MG63 (cell line): ENCODE measurements around the gene IL1RL1. TPM values are rescaled to one million over a fixed set of nuclear protein-coding genes. Genes with fewer than 3 reads are reported as not detected.

Source experiments
- DNase-seq: peaks from one replicate; pipeline ENCODE4 v3.0.0-alpha.2; 2020
- H3K27me3 ChIP-seq: fragments of 250-450 bp; sonication (Bioruptor Pico); 2 replicates; pipeline ENCODE4 v1.5.1; 2020; ENCODE audit warnings: mild to moderate bottlenecking, moderate library complexity
- H3K36me3 ChIP-seq: fragments of 250-450 bp; sonication (Bioruptor Pico); 2 replicates; pipeline ENCODE4 v1.5.1; 2020; ENCODE audit warnings: mild to moderate bottlenecking, moderate library complexity
- H3K4me3 ChIP-seq: fragments of 250-450 bp; sonication (Bioruptor Pico); 2 replicates; pipeline ENCODE4 v1.5.1; 2020; ENCODE audit warnings: mild to moderate bottlenecking, moderate library complexity
- H3K9me3 ChIP-seq: fragments of 250-450 bp; sonication (Bioruptor Pico); 2 replicates; pipeline ENCODE4 v1.5.1; 2020; ENCODE audit warnings: mild to moderate bottlenecking, moderate library complexity
- total RNA-seq: library from RNA; depleted of rRNA; stranded (reverse); fragments of >200 nt; shearing (Covaris generic); gene quantifications from 2 replicates; pipeline ENCODE4 v1.2.3, GENCODE V29; 2014; ENCODE audit warnings: low replicate concordance

Gene IL1RL1
- total RNA-seq, 1 experiment from 2014 or later: not detected

- Histone ChIP-seq H3K36me3 (no peaks in the 10 kb centered on the region), H3K27me3 (peaks cover 3% of the 10 kb centered on the region; the same call in 1 of the 2 replicates), H3K4me3 (no peak overlapping the region), H3K9me3 (no peaks in the 10 kb centered on the region)
- DNase-seq: no peak
Measured at GRCh38 chr2:102285368-102285767, 26.0 kb upstream of the IL1RL1 start.

DNA sequence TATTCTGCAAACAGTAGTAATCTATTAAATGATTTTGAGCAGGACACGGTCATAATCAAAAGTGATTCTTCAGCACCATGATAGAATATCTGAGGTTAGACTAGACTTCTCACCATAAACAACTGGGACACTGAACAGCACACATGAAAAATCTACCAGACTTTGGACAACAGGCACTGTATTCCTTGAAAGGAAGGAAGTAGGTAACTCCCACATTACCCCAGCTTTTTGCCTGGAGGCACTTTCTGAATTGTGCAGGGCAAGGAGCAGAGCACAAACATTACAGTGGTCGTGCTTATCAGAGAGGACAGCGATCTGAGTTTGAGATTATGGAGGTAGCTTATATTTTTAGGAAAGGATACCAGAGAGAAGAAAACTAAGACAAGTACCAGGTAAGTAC is 25.3 kb upstream of the IL1RL1 start:
- Histone ChIP-seq H3K4me3 (no peak overlapping the region), H3K27me3 (peaks cover 3% of the 10 kb centered on the region; the same call in 1 of the 2 replicates), H3K9me3 (no peaks in the 10 kb centered on the region), H3K36me3 (no peaks in the 10 kb centered on the region)
- no peak for DNase-seq

DNA sequence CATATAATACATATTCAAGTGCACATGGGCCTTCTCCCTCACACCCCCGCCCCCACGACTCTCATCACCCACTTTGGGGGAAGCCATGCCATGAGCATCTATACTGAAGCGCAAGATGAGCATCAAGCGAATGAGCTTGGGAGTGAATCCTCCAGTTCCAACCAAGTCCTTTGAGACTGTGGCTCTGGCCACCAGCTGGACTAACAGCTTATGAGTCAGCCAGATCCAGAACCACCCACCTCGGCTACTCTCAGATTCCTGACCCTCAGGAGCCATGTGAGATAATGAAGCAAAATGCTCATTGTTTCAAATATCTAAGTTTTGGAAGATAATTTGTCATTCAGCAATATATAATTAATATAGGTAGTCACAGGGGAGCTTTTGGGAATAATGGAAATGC is 22.2 kb upstream of the IL1RL1 start:
- no peak for DNase-seq
- H3K36me3 ChIP-seq: no peaks in the 10 kb centered on the region
- H3K9me3 ChIP-seq: no peaks in the 10 kb centered on the region
- no peak overlapping the region for H3K4me3 ChIP-seq
- peaks cover 3% of the 10 kb centered on the region; the same call in 1 of the 2 replicates for H3K27me3 ChIP-seq

- DNase-seq: no peak
- H3K4me3 ChIP-seq: no peak overlapping the region
- peaks cover 3% of the 10 kb centered on the region; the same call in 1 of the 2 replicates for H3K27me3 ChIP-seq
- H3K9me3 ChIP-seq: peaks cover 3% of the 10 kb centered on the region; the same call in 1 of the 2 replicates
- no peaks in the 10 kb centered on the region for H3K36me3 ChIP-seq
Measured at GRCh38 chr2:102290594-102290993, 20.8 kb upstream of the IL1RL1 start.

DNA sequence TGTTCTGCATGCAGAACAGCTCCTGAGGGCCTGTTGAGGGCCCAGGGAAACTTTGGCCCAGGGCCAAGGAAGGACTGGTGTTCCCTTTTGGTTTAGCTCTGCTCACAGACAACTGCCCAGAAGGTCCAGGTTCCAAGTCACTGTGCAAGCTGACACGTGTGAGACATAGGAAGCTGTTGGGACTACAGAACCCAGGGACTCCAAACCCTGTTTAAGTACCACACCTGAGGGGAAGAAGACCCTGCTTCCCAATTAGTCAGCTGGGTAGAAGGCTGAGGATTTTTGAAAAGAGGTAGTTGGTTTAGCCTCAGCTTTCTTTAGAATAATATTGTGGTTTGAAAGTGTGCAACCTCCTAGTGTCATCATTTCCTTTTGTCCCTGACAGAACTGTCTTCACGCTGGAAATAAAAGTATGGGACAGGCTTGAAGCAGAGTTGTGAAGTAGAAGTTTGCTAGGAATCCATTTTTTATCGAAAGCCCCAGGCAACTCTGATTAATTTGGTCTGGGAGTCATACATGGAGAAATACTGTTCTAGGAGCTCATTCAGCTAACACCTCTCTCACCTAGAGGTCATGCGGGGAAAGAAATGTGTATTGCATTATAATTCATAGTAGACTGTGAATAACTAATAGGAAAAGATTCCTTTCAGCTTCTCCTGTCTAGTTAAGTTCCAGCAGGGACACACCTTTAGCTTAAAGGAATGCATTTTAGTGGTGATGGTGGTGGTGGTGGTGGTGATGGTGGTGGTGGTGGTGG is 19.9 kb upstream of the IL1RL1 start:
- DNase-seq: no peak
- Histone ChIP-seq H3K9me3 (peaks cover 3% of the 10 kb centered on the region; the same call in 1 of the 2 replicates), H3K4me3 (no peak overlapping the region), H3K36me3 (no peaks in the 10 kb centered on the region), H3K27me3 (peaks cover 3% of the 10 kb centered on the region; the same call in 1 of the 2 replicates)

GRCh38 chr2:102294802-102295489 is 16.4 kb upstream of the IL1RL1 start:
- Histone ChIP-seq H3K36me3 (no peaks in the 10 kb centered on the region), H3K9me3 (peaks cover 3% of the 10 kb centered on the region; the same call in 1 of the 2 replicates), H3K4me3 (no peak overlapping the region), H3K27me3 (no peaks in the 10 kb centered on the region)
- no peak for DNase-seq

GRCh38 chr2:102295566-102295965 is 15.8 kb upstream of the IL1RL1 start:
- H3K4me3 ChIP-seq: no peak overlapping the region
- H3K27me3 ChIP-seq: 0 out of 2 replicates have a peak, but pooled peaks cover 2% of the 10 kb centered on the region
- H3K9me3 ChIP-seq: peaks cover 3% of the 10 kb centered on the region; the same call in 1 of the 2 replicates

GRCh38 chr2:102296449-102296848 is 14.9 kb upstream of the IL1RL1 start:
- Histone ChIP-seq H3K27me3 (0 out of 2 replicates have a peak, but pooled peaks cover 2% of the 10 kb centered on the region), H3K4me3 (no peak overlapping the region), H3K9me3 (peaks cover 3% of the 10 kb centered on the region; the same call in 1 of the 2 replicates), H3K36me3 (no peaks in the 10 kb centered on the region)
- no peak for DNase-seq

More at GRCh38 chr2:102295566-102295965, 15.8 kb upstream of the IL1RL1 start:
- no peak for DNase-seq
- no peaks in the 10 kb centered on the region for H3K36me3 ChIP-seq

DNA sequence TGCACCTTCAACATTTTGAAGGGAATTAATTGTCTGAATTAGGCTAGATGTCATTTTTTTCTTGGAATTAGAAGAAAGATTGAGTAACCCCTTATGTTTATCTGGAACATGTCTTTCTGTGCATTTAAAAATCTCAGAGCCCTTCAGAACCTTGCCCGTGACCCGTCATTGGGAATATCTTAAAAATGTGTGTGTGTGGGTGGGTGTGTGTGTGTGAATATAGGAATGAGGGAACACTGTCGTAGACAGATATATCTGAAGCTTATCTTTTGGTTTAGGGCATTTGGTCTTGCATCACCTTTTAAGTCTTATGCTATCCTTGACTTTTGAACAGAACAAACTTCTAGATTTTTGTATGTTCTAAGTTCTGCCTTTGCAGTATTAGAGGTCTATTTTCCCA is 13.5 kb upstream of the IL1RL1 start:
- Histone ChIP-seq H3K27me3 (0 out of 2 replicates have a peak, but pooled peaks cover 2% of the 10 kb centered on the region), H3K9me3 (peaks cover 3% of the 10 kb centered on the region; the same call in 1 of the 2 replicates), H3K4me3 (no peak overlapping the region), H3K36me3 (no peaks in the 10 kb centered on the region)
- no peak for DNase-seq

DNA sequence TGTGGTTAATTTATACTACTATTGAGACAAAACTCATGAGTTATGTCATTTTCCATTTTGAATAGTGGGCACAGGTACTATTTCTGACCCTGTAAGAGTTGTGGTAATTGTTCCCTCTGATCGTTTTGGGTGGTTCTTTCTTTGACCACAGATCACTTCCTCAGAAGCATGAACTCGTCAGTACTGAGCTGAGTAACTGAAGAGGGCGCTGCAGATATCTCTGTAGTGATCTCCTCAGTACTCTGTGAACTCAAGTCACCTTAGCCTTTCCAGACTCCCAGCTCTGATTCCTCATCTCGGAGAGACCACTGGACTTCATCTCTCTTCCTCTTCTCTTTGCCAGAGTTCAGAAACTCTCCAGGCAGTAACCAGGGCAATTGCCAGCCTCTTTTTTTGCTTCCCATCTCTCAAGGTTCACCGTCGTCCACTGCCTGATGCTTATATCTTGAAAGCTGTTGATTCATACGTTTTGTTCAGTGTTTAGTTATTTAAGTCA is 9.4 kb upstream of the IL1RL1 start:
- Histone ChIP-seq H3K4me3 (no peak overlapping the region), H3K27me3 (0 out of 2 replicates have a peak, but pooled peaks cover 4% of the 10 kb centered on the region), H3K9me3 (no peaks in the 10 kb centered on the region), H3K36me3 (no peaks in the 10 kb centered on the region)
- DNase-seq: no peak

DNA sequence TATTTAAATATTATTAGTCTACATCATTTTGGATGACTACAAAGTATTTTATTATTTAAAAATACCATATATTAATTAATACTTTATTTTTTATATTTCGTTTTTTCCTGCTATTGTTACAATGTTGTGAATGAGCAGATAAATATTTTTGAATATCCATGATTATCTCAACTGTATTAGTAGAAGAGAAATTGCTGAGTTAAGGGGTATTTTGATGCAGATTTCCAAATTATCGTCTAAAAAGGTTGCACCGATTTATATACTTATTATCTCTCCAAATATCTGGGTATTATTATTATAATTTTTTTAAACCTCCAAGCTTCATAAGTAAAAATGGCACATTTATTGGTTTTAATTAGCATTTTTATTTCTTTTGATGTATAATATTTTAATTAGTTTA is 8.9 kb upstream of the IL1RL1 start:
- no peak overlapping the region for H3K4me3 ChIP-seq
- H3K27me3 ChIP-seq: 0 out of 2 replicates have a peak, but pooled peaks cover 4% of the 10 kb centered on the region
- no peak for DNase-seq
- no peaks in the 10 kb centered on the region for H3K36me3 ChIP-seq
- H3K9me3 ChIP-seq: no peaks in the 10 kb centered on the region

GRCh38 chr2:102303589-102303988 is 7.8 kb upstream of the IL1RL1 start:
- H3K27me3 ChIP-seq: 0 out of 2 replicates have a peak, but pooled peaks cover 4% of the 10 kb centered on the region

DNA sequence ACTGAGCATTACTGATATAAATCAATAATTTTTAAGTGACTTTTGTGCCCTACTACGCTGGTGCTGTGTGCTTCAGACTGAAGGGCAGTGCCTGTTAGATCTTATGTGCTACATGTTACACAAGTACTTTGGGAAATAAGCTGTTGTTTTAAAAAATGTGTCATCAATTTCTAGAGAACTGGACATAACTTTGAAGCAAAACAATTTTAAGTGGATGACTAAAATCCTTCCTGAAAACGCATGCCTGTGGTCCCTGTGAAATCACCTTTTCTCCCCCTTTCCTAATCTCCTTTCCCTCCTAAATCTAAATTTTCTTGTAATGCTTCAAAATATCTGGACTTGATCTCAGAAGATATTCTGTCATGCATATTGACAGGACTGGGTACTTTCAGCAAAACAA is 7.1 kb upstream of the IL1RL1 start:
- no peak overlapping the region for H3K4me3 ChIP-seq
- H3K36me3 ChIP-seq: no peaks in the 10 kb centered on the region
- H3K9me3 ChIP-seq: no peaks in the 10 kb centered on the region
- 0 out of 2 replicates have a peak, but pooled peaks cover 4% of the 10 kb centered on the region for H3K27me3 ChIP-seq
- DNase-seq: no peak

More at GRCh38 chr2:102303589-102303988, 7.8 kb upstream of the IL1RL1 start:
- Histone ChIP-seq H3K36me3 (no peaks in the 10 kb centered on the region), H3K4me3 (no peak overlapping the region), H3K9me3 (no peaks in the 10 kb centered on the region)
- no peak for DNase-seq

- Histone ChIP-seq H3K27me3 (0 out of 2 replicates have a peak, but pooled peaks cover 4% of the 10 kb centered on the region), H3K9me3 (no peaks in the 10 kb centered on the region), H3K4me3 (no peak overlapping the region), H3K36me3 (no peaks in the 10 kb centered on the region)
- no peak for DNase-seq
Measured at GRCh38 chr2:102304711-102305611, 6.4 kb upstream of the IL1RL1 start.

DNA sequence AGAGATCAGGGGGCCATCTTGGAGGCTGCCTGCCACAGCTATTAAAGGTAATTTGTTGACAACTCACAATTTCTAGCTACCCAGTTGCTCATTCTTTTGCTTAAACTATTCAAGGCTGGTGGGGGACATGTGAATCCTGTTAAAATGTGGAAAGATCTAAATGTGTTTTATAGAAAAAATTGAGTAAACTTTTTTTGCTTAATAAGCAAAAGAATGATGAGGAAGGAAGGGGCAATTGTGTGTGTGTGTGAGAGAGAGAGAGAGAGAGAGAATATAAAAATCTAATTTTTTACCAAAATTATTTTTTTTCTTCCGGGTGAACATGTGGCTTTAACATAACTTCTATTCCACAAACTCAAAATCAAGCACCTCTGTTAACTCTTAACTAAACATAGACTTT is 5.2 kb upstream of the IL1RL1 start:
- DNase-seq: no peak
- Histone ChIP-seq H3K27me3 (0 out of 2 replicates have a peak, but pooled peaks cover 2% of the 10 kb centered on the region), H3K9me3 (no peaks in the 10 kb centered on the region), H3K4me3 (no peak overlapping the region), H3K36me3 (no peaks in the 10 kb centered on the region)

- Histone ChIP-seq H3K27me3 (no peaks in the 10 kb centered on the region), H3K9me3 (no peaks in the 10 kb centered on the region), H3K36me3 (no peaks in the 10 kb centered on the region), H3K4me3 (no peak overlapping the region)
- DNase-seq: no peak
Measured at GRCh38 chr2:102313025-102313424, 1.7 kb downstream of the IL1RL1 start.
